Tibial nerve (tissue), 3 donors: ENCODE measurements around the gene UBE2H.

Source experiments
- CTCF ChIP-seq, 5 experiments: fragments of 200-600 bp in 3 of 5; fragments of 450-650 bp in 2 of 5; sonication (generic) in 3 of 5; IDR thresholded peaks; one replicate each; pipeline ENCODE4 v1.5.1; 2016 to 2019; ENCODE audit warnings: antibody characterized with exemption in 5 of 5, mild to moderate bottlenecking in 3 of 5, moderate library complexity in 2 of 5
- POLR2A ChIP-seq, 2 donors: fragments of 450-650 bp; IDR thresholded peaks; one replicate each; pipeline ENCODE4 v1.6.1; 2017; ENCODE audit warnings: antibody characterized with exemption in 2 of 2, mild to moderate bottlenecking in 2 of 2, moderate library complexity in 2 of 2

GRCh38 chr7:129968592-129969383 is 16.0 kb upstream of the UBE2H start:
- TF ChIP-seq CTCF (IDR thresholded peaks at IDR 0.05): no peak
- TF ChIP-seq POLR2A (IDR thresholded peaks at IDR 0.05): no peak
